ENCODE results near the gene DERL3. TPM values are rescaled to one million over a fixed set of nuclear protein-coding genes. Genes with fewer than 3 reads are reported as not detected.

DERL3 gene
- total RNA-seq, 2 experiments from 2014 or later = 14.6 to 18.1 TPM

DNA sequence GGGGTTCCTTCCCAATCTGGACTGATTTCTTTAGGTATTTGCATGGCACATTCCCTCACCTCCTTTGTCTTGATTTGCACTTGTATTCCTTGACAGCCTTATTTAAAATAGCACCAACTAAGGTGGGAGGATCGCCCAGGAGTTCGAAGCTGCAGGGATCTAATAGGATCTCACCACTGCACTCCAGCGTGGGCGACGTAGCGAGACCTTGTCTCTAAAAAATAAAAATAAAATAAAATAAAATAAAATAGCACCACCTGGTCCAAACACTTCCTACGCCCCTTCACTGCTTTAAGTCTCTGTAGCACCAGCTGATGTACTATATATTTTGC, 19.6 kb upstream of the DERL3 start:
- H3K4me3 Mint-ChIP-seq = peak overlapping the region; percentile 86
- ATAC-seq (no peak), DNase-seq (no peak)
- peaks cover 4% of the 10 kb centered on the region for H3K27me3 Mint-ChIP-seq
- no peaks in the 10 kb centered on the region for H3K9me3 Mint-ChIP-seq (ENCODE audit: low read depth)
- H3K4me1 Mint-ChIP-seq = peaks cover 20% of the 10 kb centered on the region
- no peaks in the 10 kb centered on the region for H3K36me3 Mint-ChIP-seq
- peak overlapping the region; percentile 84 for H3K27ac Mint-ChIP-seq
- CTCF ChIA-PET = interaction anchor here (0.8 to 3.8 kb wide), 10 partner anchors 9 to 141 kb away, joined by 3 to 41 read pairs (median 4); partner anchors contain the start of genes C22orf15, CHCHD10 and MIF

DNA sequence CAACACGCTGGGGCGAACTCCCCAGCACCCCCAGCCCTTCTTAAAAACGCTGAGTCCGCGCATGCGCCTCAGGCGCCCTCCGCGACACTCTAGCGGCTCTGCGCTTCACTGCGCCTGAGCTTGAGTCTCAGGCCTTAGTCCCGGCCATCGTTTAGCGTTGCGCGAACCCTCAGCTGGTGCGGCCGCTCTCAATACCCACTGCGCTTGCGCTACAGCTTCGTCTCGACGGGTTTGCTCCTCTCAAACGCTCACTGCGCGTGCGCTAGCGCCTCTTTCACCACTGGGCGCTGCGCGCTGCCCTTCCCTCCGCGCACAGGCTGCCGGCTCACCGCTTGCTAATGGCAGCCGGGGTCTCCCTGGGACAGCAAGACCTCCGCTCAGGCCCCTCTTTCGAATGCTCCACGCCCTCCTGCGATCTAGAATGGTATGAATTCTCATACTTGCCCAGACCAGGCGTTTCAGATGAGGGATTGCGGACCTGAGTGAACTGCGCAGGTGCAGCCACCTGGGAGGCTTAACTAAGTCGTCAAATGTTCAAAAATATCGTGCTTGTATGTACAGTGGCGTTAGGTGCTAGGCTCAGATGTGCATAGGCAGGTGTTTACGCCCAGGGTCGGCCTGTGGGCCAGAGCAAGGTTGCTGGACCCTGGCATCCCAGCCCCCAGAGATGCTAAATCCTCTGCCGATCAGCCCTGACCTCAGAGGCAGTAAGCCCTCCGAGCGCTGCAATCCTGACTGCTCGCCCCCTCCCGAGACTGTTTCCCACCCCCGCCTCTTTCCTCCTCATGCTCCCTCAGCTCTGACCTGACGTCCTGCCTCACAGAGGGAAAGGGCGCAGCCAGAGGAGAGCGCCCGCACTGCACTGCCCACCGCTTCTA, 19.0 kb upstream of the DERL3 start, which contains the start of gene SLC2A11:
TSS of gene SLC2A11 (plus strand) at position 270 of the 878 bp plus-strand sequence. CDS start at position 395, 125 bp downstream.
- H3K36me3 Mint-ChIP-seq = no peaks in the 10 kb centered on the region
- peak; percentile 98 for ATAC-seq
- peak within 1 kb of the TSS; percentile 86 for H3K4me3 Mint-ChIP-seq

DNA sequence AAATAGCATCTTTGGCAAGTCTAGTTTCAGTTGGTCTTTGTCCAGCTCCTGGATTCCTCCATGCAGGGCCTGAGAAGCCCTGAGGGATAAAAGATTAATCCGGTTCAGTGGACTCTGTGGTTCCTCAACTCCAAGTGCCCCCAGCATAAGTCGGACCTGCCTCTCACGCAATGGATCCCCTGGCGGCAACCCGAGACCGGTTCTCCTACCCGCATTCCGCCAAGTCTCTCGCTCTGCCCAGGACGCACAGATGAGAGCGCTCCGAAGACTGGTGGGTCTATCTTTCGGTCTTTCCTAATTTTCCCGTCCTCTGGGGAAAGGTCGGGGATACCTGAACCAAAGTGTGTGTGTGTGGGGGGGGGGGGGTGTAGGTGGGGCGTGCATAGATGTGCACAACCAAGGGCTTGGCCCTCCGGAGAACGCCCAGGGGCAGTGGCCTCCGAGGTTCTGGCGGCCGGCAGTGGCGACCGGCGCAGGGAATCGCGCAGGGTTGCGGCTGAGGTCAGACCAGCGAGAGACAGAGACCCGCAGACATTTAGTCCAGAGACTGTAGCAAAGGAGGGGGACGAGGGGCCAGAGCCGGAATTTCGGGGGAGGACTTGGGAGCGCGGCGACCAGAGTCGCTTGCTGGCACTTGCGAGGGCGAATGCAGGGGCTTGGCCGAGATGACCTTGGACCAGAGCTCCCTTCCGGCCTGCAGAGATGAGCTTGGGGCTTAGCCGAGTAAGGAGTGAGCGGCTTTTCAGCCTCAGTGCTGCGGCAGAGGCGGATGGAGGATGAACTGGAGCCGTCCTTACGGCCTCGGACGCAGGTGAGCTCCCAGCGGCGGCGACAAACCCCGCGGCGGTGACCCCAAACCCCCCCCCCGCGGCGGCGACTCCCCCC, 18.2 kb upstream of the DERL3 start:
- CTCF ChIA-PET = interaction anchor here (0.6 to 3.8 kb wide), 20 partner anchors 8 to 229 kb away, joined by 3 to 41 read pairs (median 4); partner anchors contain the start of genes C22orf15, CABIN1, CHCHD10 and MIF
- Mint-ChIP-seq H3K4me3 (peak overlapping the region; percentile 86), H3K27me3 (peaks cover 4% of the 10 kb centered on the region), H3K9me3 (ENCODE audit: low read depth) (no peaks in the 10 kb centered on the region), H3K36me3 (no peaks in the 10 kb centered on the region), H3K27ac (peak overlapping the region; percentile 84), H3K4me1 (peaks cover 18% of the 10 kb centered on the region)
- ATAC-seq (peak; percentile 51), DNase-seq (no peak)

More for the DNA sequence above, 19.0 kb upstream of the DERL3 start, which contains the start of gene SLC2A11:
- Mint-ChIP-seq H3K4me1 (peaks cover 20% of the 10 kb centered on the region), H3K27ac (peak within 1 kb of the TSS; percentile 84), H3K27me3 (peaks cover 4% of the 10 kb centered on the region), H3K9me3 (ENCODE audit: low read depth) (no peaks in the 10 kb centered on the region)
- peak; percentile 97 for DNase-seq
- CTCF ChIA-PET = interaction anchor here (0.6 to 3.8 kb wide), 24 partner anchors 9 to 230 kb away, joined by 3 to 41 read pairs (median 4); partner anchors contain the start of genes C22orf15, CABIN1, CHCHD10 and MIF

DNA sequence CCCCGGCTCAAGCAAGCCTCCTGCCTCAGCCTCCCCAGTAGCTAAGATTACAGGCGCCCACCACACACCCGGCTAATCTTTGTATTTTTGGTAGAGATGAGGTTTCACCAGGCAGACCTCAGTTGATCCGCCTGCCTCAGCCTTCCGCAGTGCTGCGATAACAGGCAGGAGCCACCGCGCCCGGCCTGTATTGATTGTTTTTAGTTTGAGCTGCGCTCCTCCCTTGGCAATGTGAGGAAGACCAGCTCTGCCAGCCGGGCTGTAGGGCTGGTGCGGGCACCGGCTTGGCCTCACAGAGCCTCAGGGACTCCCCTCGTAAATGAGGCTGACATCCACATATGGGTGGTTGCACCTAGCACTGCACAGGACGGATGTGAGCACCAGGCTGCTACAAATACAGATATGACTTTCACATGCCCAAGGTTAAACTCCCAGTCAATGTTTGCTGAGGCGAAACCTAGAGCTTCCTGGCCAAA, 11.4 kb upstream of the DERL3 start:
- H3K27ac Mint-ChIP-seq = no peak overlapping the region
- ATAC-seq (no peak), DNase-seq (no peak)
- no peaks in the 10 kb centered on the region for H3K36me3 Mint-ChIP-seq
- H3K9me3 Mint-ChIP-seq (ENCODE audit: low read depth) = no peaks in the 10 kb centered on the region
- no peak overlapping the region for H3K4me3 Mint-ChIP-seq
- peaks cover 21% of the 10 kb centered on the region for H3K4me1 Mint-ChIP-seq
- CTCF ChIA-PET = interaction anchor here (0.6 to 4.7 kb wide), 44 partner anchors 8 to 327 kb away, joined by 3 to 95 read pairs (median 4); partner anchors contain the start of genes CHCHD10, DERL3, DRICH1 and MIF
- H3K27me3 Mint-ChIP-seq = peaks cover 14% of the 10 kb centered on the region

DNA sequence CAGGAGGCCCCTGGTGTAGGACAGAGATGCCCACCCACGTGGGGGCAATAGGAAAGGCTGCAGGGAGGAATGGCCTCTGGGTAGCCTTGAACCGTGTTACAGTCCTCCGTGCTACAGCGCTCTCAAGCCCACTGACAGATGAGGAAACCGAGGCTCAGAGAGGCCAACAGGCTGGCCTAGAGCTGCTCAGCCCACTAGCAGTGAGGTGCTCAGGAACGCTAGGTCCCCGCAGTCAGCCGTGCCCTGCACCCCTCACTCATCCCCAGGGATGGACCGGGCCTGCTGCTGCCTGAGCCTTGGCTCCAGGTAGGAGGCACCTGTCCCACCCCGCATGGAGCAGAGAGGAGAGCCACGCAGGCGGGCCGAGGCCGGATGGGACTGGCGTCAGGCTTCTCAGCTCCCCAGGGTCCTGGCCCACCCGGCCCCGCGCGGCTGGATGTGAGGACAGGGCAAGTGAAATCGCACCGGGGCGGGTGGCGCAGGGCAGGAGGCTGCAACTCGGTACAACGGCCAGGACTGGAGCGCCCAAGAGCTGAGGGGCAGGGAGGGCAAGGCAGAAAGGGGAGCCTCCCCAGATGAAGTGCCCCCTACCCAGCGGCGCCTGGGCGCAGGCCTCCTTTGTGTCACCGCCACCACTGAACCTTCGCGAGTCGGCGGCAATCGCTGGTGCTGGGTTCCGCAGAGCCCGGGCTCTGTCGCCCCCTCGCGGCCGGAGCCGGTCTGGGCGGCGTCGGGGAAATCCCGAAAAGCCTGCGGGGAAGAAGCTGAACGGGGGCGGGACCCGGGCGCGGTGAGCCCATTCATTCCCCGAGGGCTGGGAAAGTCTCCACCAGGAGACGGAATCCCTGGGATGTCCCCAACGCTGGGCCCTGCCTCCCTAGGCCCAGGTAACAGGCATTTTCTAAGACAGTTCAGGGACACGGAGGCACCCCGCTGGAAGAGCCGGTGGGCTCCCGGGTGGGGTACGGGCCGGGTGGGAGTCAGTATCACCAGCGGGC, 10.5 kb upstream of the DERL3 start:
- CTCF ChIA-PET = interaction anchor here (0.6 to 4.7 kb wide), 43 partner anchors 9 to 326 kb away, joined by 3 to 95 read pairs (median 4); partner anchors contain the start of genes CHCHD10, DERL3, DRICH1 and MIF
- no peak overlapping the region for H3K4me3 Mint-ChIP-seq
- ATAC-seq (peak; percentile 96), DNase-seq (peak; percentile 89)
- H3K36me3 Mint-ChIP-seq = no peaks in the 10 kb centered on the region
- peaks cover 28% of the 10 kb centered on the region for H3K4me1 Mint-ChIP-seq
- no peaks in the 10 kb centered on the region for H3K9me3 Mint-ChIP-seq (ENCODE audit: low read depth)
- peaks cover 14% of the 10 kb centered on the region for H3K27me3 Mint-ChIP-seq
- no peak overlapping the region for H3K27ac Mint-ChIP-seq

DNA sequence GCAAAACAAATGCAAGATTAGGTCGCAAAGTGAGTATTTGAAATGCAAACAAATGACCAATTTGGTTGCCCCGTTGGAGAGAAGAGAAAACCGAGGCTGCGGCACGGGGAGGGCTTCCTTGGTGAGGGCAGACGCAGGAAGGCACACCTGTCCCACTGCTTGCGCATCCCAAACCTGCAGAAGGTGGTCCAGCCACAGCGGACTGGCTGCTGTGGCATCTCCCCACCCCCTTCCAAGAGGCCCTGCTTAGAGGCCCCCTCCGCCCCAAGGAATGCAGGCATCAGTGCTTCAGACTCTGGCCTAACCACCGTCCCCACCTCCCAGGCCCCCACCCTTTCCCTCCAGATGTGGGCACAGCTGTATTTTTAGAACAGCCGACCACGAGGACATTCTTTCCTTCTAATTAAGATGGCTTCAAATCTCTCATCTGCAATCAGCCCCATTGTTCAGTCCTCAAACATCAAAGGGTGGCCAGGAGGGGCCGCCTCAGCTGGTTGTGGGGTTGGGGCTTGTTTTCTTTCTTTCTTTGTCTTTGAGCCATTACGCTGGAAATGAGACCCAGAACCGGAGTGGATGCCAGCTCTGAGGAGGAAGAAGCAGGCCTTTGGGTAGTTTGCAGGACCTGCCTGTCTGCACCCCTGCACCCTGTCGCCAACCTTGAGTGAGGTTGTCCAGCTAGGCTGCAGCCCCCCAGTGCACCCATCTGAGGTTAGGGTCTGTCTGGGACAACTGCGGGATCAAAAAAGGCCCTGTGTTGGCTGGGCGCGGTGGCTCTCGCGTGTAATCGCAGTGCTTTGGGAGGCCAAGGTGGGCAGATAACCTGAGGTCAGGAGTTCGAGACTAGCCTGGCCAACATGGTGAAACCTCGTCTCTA, 9.4 kb upstream of the DERL3 start:
- ATAC-seq = no peak
- Mint-ChIP-seq H3K27ac (no peak overlapping the region), H3K4me3 (no peak overlapping the region), H3K27me3 (peaks cover 14% of the 10 kb centered on the region), H3K4me1 (peaks cover 30% of the 10 kb centered on the region), H3K9me3 (ENCODE audit: low read depth) (no peaks in the 10 kb centered on the region), H3K36me3 (no peaks in the 10 kb centered on the region)
- DNase-seq = no peak
- CTCF ChIA-PET = interaction anchor here (0.9 to 4.7 kb wide), 8 partner anchors 9 to 131 kb away, joined by 4 to 95 read pairs (median 8); partner anchors contain the start of genes CHCHD10, DERL3, MMP11 and SLC2A11

DNA sequence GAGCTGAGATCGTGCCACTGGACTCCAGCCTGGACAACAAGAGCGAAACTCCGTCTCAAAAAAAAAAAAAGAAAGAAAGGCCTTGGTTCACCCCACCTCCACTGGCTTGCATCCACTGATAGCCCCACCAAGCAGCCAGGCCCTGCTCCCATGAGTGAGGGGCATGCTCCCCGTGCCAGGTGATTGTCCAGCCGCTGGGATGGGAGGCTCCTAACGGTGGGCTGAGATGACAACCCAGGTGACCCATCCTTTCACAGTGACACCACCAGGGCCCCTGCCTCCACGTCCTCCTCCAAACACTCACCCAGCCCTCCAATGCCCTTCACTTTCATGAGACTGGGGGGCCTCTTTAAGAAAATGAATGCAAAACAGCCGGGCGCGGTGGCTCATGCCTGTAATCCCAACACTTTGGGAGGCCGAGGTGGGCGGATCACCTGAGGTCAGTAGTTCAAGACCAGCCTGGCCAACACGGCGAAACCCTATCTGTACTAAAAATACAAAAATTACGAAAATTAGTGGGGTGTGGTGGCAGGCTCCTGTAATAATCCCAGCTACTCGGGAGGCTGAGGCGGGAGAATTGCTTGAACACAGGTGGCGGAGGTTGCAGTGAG, 8.6 kb upstream of the DERL3 start:
- Mint-ChIP-seq H3K4me1 (peaks cover 30% of the 10 kb centered on the region), H3K9me3 (ENCODE audit: low read depth) (no peaks in the 10 kb centered on the region), H3K4me3 (no peak overlapping the region), H3K36me3 (no peaks in the 10 kb centered on the region), H3K27ac (no peak overlapping the region), H3K27me3 (peaks cover 14% of the 10 kb centered on the region)
- no peak for ATAC-seq
- CTCF ChIA-PET = interaction anchor here (0.7 to 5.0 kb wide), 6 partner anchors 10 to 1164 kb away, joined by 3 to 95 read pairs (median 10); partner anchors contain the start of genes CHCHD10, MMP11 and SLC2A11
- DNase-seq = no peak

DNA sequence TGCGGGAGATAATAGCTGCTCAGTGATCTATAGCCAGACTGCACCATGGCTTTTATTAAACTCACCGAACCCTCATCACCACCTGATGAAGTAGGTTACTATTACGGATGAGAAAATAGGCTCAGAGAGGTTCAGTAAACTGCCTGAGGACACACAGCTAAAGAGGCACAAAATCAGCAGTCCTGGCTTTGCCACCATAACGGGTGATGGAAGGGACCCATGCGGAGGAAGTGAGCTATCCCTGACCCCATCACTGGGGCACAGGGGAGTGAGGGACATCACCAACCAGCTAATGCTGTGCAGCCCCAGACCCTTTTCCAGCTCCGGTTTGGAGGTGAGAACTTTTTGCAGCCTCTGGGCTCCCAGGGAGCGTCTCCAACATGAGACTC, 7.3 kb upstream of the DERL3 start:
- Mint-ChIP-seq H3K4me3 (no peak overlapping the region), H3K4me1 (peaks cover 30% of the 10 kb centered on the region), H3K9me3 (ENCODE audit: low read depth) (no peaks in the 10 kb centered on the region), H3K36me3 (no peaks in the 10 kb centered on the region), H3K27ac (peak overlapping the region; percentile 41), H3K27me3 (peaks cover 12% of the 10 kb centered on the region)
- CTCF ChIA-PET = interaction anchor here (0.9 to 5.0 kb wide), 8 partner anchors 11 to 78 kb away, joined by 3 to 30 read pairs (median 6); partner anchors contain the start of genes CHCHD10, MIF and SLC2A11
- ATAC-seq (no peak), DNase-seq (no peak)

DNA sequence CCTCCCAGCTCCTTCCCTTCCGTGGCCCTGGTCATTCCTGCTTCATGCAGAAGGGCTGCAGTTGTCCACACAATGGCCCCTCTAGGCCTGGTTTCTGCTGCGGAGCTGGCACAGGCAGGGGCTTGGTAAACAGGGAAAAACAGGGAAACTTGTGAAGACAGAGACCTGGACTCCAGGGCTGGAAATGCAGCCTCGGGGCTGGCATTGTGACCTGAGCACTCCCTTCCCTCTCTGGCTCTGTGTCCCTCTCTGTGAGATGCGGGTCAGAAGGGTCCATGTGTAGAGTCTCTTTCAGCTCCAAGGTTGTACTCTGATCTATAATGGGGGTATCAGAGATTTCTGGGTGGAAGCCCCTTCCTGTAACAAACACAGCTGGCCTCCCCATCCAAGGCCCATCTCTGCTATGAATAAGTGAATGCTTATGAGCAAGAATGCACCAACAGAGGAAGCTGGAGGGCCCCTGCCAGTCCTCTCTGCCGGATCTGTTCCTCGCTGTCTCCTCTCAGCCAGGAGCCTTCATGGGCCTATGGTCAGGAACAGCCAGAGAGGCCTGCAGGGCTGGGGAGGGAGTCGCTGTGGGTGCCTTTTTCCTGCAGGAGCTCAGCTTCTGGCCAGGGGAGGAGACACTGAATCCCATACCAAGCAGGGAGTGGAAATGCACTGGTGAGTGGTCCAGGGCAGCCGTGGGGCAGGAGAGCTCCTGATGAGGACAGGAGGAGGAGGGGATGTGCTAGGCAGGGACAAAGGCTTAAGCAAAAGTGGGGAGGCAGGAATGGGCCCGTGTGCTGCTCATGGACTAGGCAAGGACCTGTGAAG, 6.7 kb upstream of the DERL3 start:
- DNase-seq (no peak), ATAC-seq (no peak)
- Mint-ChIP-seq H3K4me1 (peaks cover 30% of the 10 kb centered on the region), H3K4me3 (no peak overlapping the region), H3K27ac (peak overlapping the region; percentile 41), H3K9me3 (ENCODE audit: low read depth) (no peaks in the 10 kb centered on the region), H3K36me3 (no peaks in the 10 kb centered on the region), H3K27me3 (peaks cover 7% of the 10 kb centered on the region)
- CTCF ChIA-PET = interaction anchor here (0.9 to 5.0 kb wide), 10 partner anchors 11 to 77 kb away, joined by 3 to 30 read pairs (median 4); partner anchors contain the start of genes CHCHD10, MIF and SLC2A11

DNA sequence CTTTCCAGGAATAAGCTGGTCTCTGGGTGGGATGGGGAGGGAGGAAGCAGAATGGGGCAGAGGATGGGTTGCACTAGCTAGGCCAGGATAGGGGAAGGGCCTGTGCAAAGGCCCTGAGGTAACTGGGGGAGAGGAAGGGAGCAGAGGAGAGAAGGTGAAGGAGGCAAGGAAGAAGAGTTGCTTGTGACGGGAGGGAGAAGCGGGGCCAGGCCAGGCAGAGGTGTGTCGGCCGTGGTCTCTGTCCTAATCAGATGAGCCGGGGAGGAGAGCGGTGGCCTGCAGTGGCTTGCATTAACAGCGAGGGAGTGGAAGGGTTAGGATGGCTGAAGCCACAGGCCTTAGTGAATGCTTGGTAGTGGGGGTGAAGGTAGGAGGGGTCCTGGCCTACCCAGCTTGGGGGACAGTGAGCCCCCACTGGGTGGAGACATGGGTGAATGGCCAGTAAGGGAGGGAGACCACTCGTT, 6.0 kb upstream of the DERL3 start:
- ATAC-seq (no peak), DNase-seq (no peak)
- Mint-ChIP-seq H3K4me1 (peaks cover 30% of the 10 kb centered on the region), H3K27me3 (peaks cover 2% of the 10 kb centered on the region), H3K27ac (peak overlapping the region; percentile 19), H3K9me3 (ENCODE audit: low read depth) (no peaks in the 10 kb centered on the region), H3K36me3 (no peaks in the 10 kb centered on the region), H3K4me3 (no peak overlapping the region)
- CTCF ChIA-PET = interaction anchor here (1.0 to 5.0 kb wide), 5 partner anchors 12 to 76 kb away, joined by 4 to 30 read pairs (median 7); partner anchors contain the start of genes CHCHD10 and SLC2A11

All from activated CD8-positive, alpha-beta memory T cell treated with anti-CD3 and anti-CD28 coated beads, Interleukin-2, amount 10 ng/mL, durations not matched to agents 7 days and 5 days (primary cell).